Measurements from ENCODE around the gene NRXN3. TPM values are rescaled to one million over a fixed set of nuclear protein-coding genes. Genes with fewer than 3 reads are reported as not detected.

The NRXN3 gene
- total and polyA plus RNA-seq, 2 donors (not counting 1 experiment from before 2014, with no cell fraction given): not detected

- intact Hi-C loops (cut with micrococcal nuclease): no loop called here
- Histone ChIP-seq H3K4me2 (replicated peaks; ENCODE audit: low read depth, low read length, poor library complexity, severe bottlenecking) (no peak overlapping the region), H3K9me3 (ENCODE audit: control extremely low read depth in 1 of 3, control insufficient read depth in 2 of 3, insufficient read depth in 1 of 3, low read length in 2 of 3) (no peaks in the 10 kb centered on the region), H3K27me3 (replicated peaks in 1 of 4; ENCODE audit: control extremely low read depth in 1 of 4, control insufficient read depth in 3 of 4, insufficient read depth in 4 of 4, low read length in 3 of 4) (no peaks in the 10 kb centered on the region), H2AFZ (ENCODE audit: insufficient read depth, low read depth, low read length, poor library complexity, severe bottlenecking) (no peak overlapping the region), H4K20me1 (ENCODE audit: control insufficient read depth, insufficient read depth, low read length, poor library complexity, severe bottlenecking) (no peaks in the 10 kb centered on the region), H3K36me3 (replicated peaks in 1 of 2; ENCODE audit: control extremely low read depth in 1 of 2, control insufficient read depth in 1 of 2, extremely low read depth in 1 of 2, insufficient read depth in 2 of 2, low read length in 1 of 2) (no peaks in the 10 kb centered on the region), H3K9ac (ENCODE audit: low read length) (no peak overlapping the region), H3K4me3 (ENCODE audit: control extremely low read depth in 1 of 5, extremely low read depth in 1 of 5, insufficient read depth in 1 of 5, low read depth in 2 of 5, low read length in 4 of 5) (no peak overlapping the region), H3K27ac (ENCODE audit: low read length in 2 of 2) (no peak overlapping the region), H3K79me2 (ENCODE audit: control insufficient read depth, insufficient read depth, low read length) (no peaks in the 10 kb centered on the region), H3K4me1 (ENCODE audit: control insufficient read depth in 2 of 2, insufficient read depth in 2 of 2, low read length in 2 of 2) (no peaks in the 10 kb centered on the region)
- no peak overlapping the region for H3K4me3 Mint-ChIP-seq
- H3K27me3 Mint-ChIP-seq: no peaks in the 10 kb centered on the region
- 11% methylated on average over 2 of the region's 2 CpGs for WGBS (ENCODE audit: insufficient coverage)
- TF ChIP-seq CTCF (IDR thresholded peaks at IDR 0.05) (no peak), EZH2 (IDR thresholded peaks at IDR 0.05; ENCODE audit: borderline replicate concordance, insufficient read depth, low read depth, low read length, poor library complexity, severe bottlenecking) (no peak)
- ChIA-PET POLR2A (no interaction called here), CTCF (no interaction called here)
- no peak for DNase-seq
- no peaks in the 10 kb centered on the region for H3K4me1 Mint-ChIP-seq
- peaks cover 7% of the 10 kb centered on the region for H3K9me3 Mint-ChIP-seq (ENCODE audit: insufficient read depth)
- no peak overlapping the region for H3K27ac Mint-ChIP-seq
- no peak for ATAC-seq (ENCODE audit: low read depth)
Measured at GRCh38 chr14:78530078-78530477, 359.9 kb downstream of the NRXN3 start.

GRCh38 chr14:78534141-78534540 is 364.0 kb downstream of the NRXN3 start:
- Mint-ChIP-seq H3K9me3 (ENCODE audit: insufficient read depth) (peaks cover 7% of the 10 kb centered on the region), H3K4me3 (no peak overlapping the region), H3K4me1 (no peaks in the 10 kb centered on the region), H3K27ac (no peak overlapping the region), H3K27me3 (no peaks in the 10 kb centered on the region)
- Histone ChIP-seq H3K27ac (ENCODE audit: low read length in 2 of 2) (no peak overlapping the region), H4K20me1 (ENCODE audit: control insufficient read depth, insufficient read depth, low read length, poor library complexity, severe bottlenecking) (no peaks in the 10 kb centered on the region), H3K9ac (ENCODE audit: low read length) (no peak overlapping the region), H3K79me2 (ENCODE audit: control insufficient read depth, insufficient read depth, low read length) (no peaks in the 10 kb centered on the region), H3K9me3 (ENCODE audit: control extremely low read depth in 1 of 3, control insufficient read depth in 2 of 3, insufficient read depth in 1 of 3, low read length in 2 of 3) (no peaks in the 10 kb centered on the region), H3K36me3 (replicated peaks in 1 of 2; ENCODE audit: control extremely low read depth in 1 of 2, control insufficient read depth in 1 of 2, extremely low read depth in 1 of 2, insufficient read depth in 2 of 2, low read length in 1 of 2) (no peaks in the 10 kb centered on the region), H3K4me1 (ENCODE audit: control insufficient read depth in 2 of 2, insufficient read depth in 2 of 2, low read length in 2 of 2) (no peaks in the 10 kb centered on the region), H2AFZ (ENCODE audit: insufficient read depth, low read depth, low read length, poor library complexity, severe bottlenecking) (no peak overlapping the region), H3K4me3 (ENCODE audit: control extremely low read depth in 1 of 5, extremely low read depth in 1 of 5, insufficient read depth in 1 of 5, low read depth in 2 of 5, low read length in 4 of 5) (no peak overlapping the region), H3K27me3 (replicated peaks in 1 of 4; ENCODE audit: control extremely low read depth in 1 of 4, control insufficient read depth in 3 of 4, insufficient read depth in 4 of 4, low read length in 3 of 4) (no peaks in the 10 kb centered on the region), H3K4me2 (replicated peaks; ENCODE audit: low read depth, low read length, poor library complexity, severe bottlenecking) (no peak overlapping the region)
- intact Hi-C loops (cut with micrococcal nuclease): no loop called here
- ATAC-seq (ENCODE audit: low read depth) (no peak), DNase-seq (no peak)
- TF ChIP-seq EZH2 (IDR thresholded peaks at IDR 0.05; ENCODE audit: borderline replicate concordance, insufficient read depth, low read depth, low read length, poor library complexity, severe bottlenecking) (no peak), CTCF (IDR thresholded peaks at IDR 0.05) (no peak)
- CTCF ChIA-PET: no interaction called here
- POLR2A ChIA-PET: no interaction called here
- WGBS (ENCODE audit: insufficient coverage): no CpG with 5 or more reads among the region's 2 CpGs
